Activated CD8-positive, alpha-beta T cell treated with anti-CD3 and anti-CD28 coated beads for 36 hours (primary cell): Measurements from ENCODE around the gene CELSR1. TPM values are rescaled to one million over a fixed set of nuclear protein-coding genes. Genes with fewer than 3 reads are reported as not detected.

Experiments
- ATAC-seq: fragments of 200-7000 bp; cut with Tn5 transposase; one replicate; pipeline ENCODE4 v1.10.0; 2021; ENCODE audit warnings: mild to moderate bottlenecking, moderate library complexity
- CTCF ChIA-PET: fragments of 350-600 bp; sonication (Branson Sonifier 250); formaldehyde crosslinking; loops from one replicate; lab custom pipeline; 2021; ENCODE audit warnings: antibody characterized with exemption; lab: Charles Lee
- POLR2A ChIA-PET: fragments of 350-600 bp; sonication (Branson Sonifier 250); formaldehyde crosslinking; loops from one replicate; lab custom pipeline; 2021; ENCODE audit warnings: antibody characterized with exemption; lab: Charles Lee
- DNase-seq: peaks from one replicate; pipeline ENCODE4 v3.0.0-alpha.2; 2020
- H3K27ac Mint-ChIP-seq: one replicate; pipeline ENCODE4 v1.8.0; 2021; ENCODE audit warnings: mild to moderate bottlenecking, mixed read lengths
- H3K27me3 Mint-ChIP-seq: one replicate; pipeline ENCODE4 v1.8.0; 2021; ENCODE audit warnings: mixed read lengths
- H3K36me3 Mint-ChIP-seq: one replicate; pipeline ENCODE4 v1.8.0; 2021; ENCODE audit warnings: low read depth, mixed read lengths
- H3K4me1 Mint-ChIP-seq: one replicate; pipeline ENCODE4 v1.8.0; 2021; ENCODE audit warnings: low read depth, mixed read lengths
- H3K4me3 Mint-ChIP-seq: one replicate; pipeline ENCODE4 v1.8.0; 2021; ENCODE audit warnings: mild to moderate bottlenecking, moderate library complexity, mixed read lengths
- H3K9me3 Mint-ChIP-seq: one replicate; pipeline ENCODE4 v1.8.0; 2021; ENCODE audit warnings: mixed read lengths
- CTCF ChIP-seq: fragments of 200-600 bp; IDR thresholded peaks from one replicate; pipeline ENCODE4 v1.8.0; 2022; ENCODE audit warnings: antibody characterized with exemption, mild to moderate bottlenecking
- intact Hi-C: fragments of 100-400 bp; cut with micrococcal nuclease; formaldehyde crosslinking; loops from one replicate; pipeline ENCODE4 v1.10.0; 2022
- total RNA-seq, 2 experiments: library from RNA; stranded (reverse); gene quantifications; one replicate each; pipeline ENCODE4 v1.2.3, GENCODE V29; 2021

Gene CELSR1
- total RNA-seq, 2 experiments from 2014 or later: 0.25 to 0.36 TPM

- Mint-ChIP-seq H3K4me1 (peaks cover 2% of the 10 kb centered on the region), H3K4me3 (no peak overlapping the region), H3K36me3 (no peaks in the 10 kb centered on the region), H3K27me3 (no peaks in the 10 kb centered on the region), H3K9me3 (no peaks in the 10 kb centered on the region), H3K27ac (no peak overlapping the region)
- TF ChIP-seq CTCF: no peak
- intact Hi-C loops: no loop called here
- ATAC-seq (no peak), DNase-seq (no peak)
- CTCF ChIA-PET: interaction anchor here (1.0 kb wide), 1 partner anchor 146 kb away, joined by 4 read pairs; no protein-coding TSS in a partner anchor
- POLR2A ChIA-PET: no interaction called here
Measured at GRCh38 chr22:46513908-46514550, 23.4 kb downstream of the CELSR1 start.

GRCh38 chr22:46512683-46513082 is 24.7 kb downstream of the CELSR1 start:
- Mint-ChIP-seq H3K27me3 (no peaks in the 10 kb centered on the region), H3K36me3 (no peaks in the 10 kb centered on the region), H3K27ac (no peak overlapping the region), H3K4me1 (peaks cover 2% of the 10 kb centered on the region), H3K9me3 (no peaks in the 10 kb centered on the region), H3K4me3 (no peak overlapping the region)
- DNase-seq: no peak
- POLR2A ChIA-PET: no interaction called here
- intact Hi-C loops: no loop called here
- ATAC-seq: no peak
- no peak for TF ChIP-seq CTCF
- CTCF ChIA-PET: no interaction called here

GRCh38 chr22:46512039-46512370 is 25.4 kb downstream of the CELSR1 start:
- ATAC-seq: no peak
- Mint-ChIP-seq H3K27me3 (no peaks in the 10 kb centered on the region), H3K4me1 (peaks cover 2% of the 10 kb centered on the region)

GRCh38 chr22:46511151-46512038 is 26.0 kb downstream of the CELSR1 start:
- intact Hi-C loops: no loop called here
- no peak for ATAC-seq
- Mint-ChIP-seq H3K27me3 (no peaks in the 10 kb centered on the region), H3K4me3 (no peak overlapping the region), H3K4me1 (peaks cover 2% of the 10 kb centered on the region), H3K36me3 (no peaks in the 10 kb centered on the region), H3K27ac (no peak overlapping the region), H3K9me3 (no peaks in the 10 kb centered on the region)
- POLR2A ChIA-PET: no interaction called here
- CTCF ChIA-PET: interaction anchor here (1.4 kb wide), 1 partner anchor 144 kb away, joined by 3 read pairs; no protein-coding TSS in a partner anchor
- no peak for DNase-seq
- TF ChIP-seq CTCF: no peak

More at GRCh38 chr22:46512039-46512370, 25.4 kb downstream of the CELSR1 start:
- ChIA-PET POLR2A (no interaction called here), CTCF (no interaction called here)
- intact Hi-C loops: no loop called here
- no peak for TF ChIP-seq CTCF
- Mint-ChIP-seq H3K27ac (no peak overlapping the region), H3K9me3 (no peaks in the 10 kb centered on the region), H3K4me3 (no peak overlapping the region), H3K36me3 (no peaks in the 10 kb centered on the region)
- no peak for DNase-seq
